NCI-H510A treated with DMSO at 0.1 percent for 48 hours (cell line): ENCODE results near the gene SERP2.

Experiments
- DNase-seq: peaks from one replicate; lab custom pipeline; 2025; lab: John Stamatoyannopoulos, UW

SERP2 gene

GRCh38 chr13:44435142-44435918 is 61.7 kb downstream of the SERP2 start:
- DNase-seq = peak; percentile 80

GRCh38 chr13:44435919-44436510 is 62.4 kb downstream of the SERP2 start:
- DNase-seq = no peak

DNA sequence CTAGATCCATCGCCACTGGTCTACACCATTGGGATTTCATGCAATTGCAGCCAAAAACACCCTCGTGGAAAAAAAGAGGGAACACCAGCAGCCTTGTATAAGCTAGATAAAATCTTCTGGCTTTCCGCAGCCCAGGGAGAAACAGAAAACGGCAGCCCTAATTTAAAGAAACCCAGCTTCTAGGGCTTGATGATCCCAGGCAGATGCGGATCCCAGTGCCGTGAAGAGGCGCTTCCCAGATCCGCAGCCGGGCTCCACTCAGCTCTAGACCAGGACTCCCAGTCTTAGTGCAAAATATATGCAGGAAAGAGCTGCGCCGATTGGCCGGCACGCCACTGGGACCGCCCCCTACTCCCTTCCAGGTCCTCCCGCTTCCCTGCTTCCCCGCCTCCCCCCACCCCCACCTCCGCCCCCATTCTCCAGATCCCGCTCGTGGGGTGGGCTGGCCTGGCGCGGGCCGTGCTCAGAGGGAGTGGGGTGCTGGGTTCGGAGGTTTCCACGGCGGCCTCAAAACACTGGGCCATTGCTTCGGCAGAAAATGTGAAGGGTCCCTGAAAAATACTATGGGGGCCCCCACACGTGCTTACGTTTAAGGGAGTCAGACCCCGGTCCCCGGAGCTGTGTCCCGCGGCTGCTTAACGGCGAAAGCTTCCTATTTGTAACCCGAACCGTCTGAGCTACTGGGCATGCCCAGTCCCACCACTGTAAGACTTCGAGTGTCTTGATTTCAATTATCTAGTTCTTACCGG is 63.1 kb downstream of the SERP2 start:
- DNase-seq = peak; percentile 56

DNA sequence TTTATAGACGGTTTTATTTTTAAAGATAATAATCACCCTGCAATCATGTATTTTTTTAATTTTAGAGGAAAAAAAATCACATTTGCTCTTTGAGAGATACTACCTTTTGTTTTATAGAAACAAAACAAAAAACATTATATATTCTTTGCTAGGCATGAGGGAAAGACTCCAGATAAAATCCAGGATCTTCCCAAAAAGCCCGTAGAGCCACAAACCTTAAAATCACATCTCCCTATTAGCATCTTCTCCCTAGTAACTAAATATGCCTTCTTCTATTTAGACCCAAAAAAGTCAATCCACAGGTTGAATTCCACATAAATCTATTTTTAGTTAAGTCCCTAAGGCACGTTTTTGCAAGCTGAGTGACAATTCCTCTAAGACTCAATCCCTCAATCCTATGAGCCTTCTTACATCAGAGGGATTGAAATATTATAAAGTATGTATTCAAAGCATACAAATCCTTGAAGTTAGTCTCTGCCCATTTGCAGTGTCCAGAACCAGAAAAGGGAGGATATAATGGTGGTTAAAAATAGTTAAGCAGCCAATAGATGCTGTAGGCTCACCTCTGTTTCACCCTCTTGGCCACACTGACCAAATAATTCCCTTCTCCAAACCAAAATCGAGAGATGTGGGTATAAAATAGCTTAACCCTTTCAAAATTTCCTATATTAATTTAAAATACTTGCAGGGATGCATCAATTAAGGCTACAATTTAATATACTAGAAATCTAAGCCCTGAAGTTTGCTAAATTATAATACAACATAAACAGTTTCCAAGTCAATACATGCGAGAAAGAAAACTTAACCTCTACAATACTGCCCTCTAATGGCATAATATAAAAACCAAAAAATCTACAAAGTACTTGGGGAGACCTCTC is 64.0 kb downstream of the SERP2 start:
- DNase-seq = peak; percentile 4

GRCh38 chr13:44438234-44438579 is 64.6 kb downstream of the SERP2 start:
- DNase-seq = no peak

GRCh38 chr13:44439452-44440024 is 65.9 kb downstream of the SERP2 start:
- no peak for DNase-seq

DNA sequence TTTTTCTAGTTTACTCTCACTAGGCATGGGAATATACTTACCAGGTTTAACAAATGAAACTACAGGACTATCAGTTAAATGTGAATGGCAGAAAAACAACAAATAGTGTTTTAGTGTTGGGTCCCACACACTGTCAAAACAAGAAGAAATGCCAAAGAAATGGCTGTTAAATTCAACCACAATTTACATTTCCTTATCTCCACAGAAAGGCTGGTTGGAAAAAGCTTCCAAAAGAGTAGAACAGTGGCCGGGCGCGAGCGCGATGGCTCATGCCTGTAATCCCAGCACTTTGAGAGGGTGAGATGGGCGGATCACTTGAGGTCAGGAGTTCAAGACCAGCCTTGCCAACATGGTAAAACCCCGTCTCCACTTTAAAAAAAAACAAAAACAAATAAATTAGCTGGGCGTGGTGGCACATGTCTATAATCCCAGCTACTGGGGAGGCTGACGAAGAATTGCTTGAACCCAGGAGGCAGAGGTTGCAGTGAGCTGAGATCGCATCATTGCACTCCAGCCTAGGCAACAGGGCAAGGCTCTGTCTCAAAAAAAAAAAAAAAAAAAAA is 66.5 kb downstream of the SERP2 start:
- no peak for DNase-seq
